Uterus (tissue), 2 donors: ENCODE results near the gene EEF1AKMT3.

Experiments
- POLR2A ChIP-seq, 2 donors: fragments of 450-650 bp; IDR thresholded peaks; one replicate each; pipeline ENCODE4 v1.6.1; 2016; ENCODE audit warnings: antibody characterized with exemption in 2 of 2, mild to moderate bottlenecking in 1 of 2, moderate library complexity in 1 of 2
- TF ChIP-seq, protein P1 (sequence below), 4 experiments: fragments of 200-600 bp in 2 of 4; fragments of 450-650 bp in 2 of 4; sonication (generic) in 2 of 4; IDR thresholded peaks; one replicate each; pipeline ENCODE4 v1.5.1; 2016 to 2019; ENCODE audit warnings: antibody characterized with exemption in 4 of 4, mild to moderate bottlenecking in 2 of 4, moderate library complexity in 1 of 4

DNA sequence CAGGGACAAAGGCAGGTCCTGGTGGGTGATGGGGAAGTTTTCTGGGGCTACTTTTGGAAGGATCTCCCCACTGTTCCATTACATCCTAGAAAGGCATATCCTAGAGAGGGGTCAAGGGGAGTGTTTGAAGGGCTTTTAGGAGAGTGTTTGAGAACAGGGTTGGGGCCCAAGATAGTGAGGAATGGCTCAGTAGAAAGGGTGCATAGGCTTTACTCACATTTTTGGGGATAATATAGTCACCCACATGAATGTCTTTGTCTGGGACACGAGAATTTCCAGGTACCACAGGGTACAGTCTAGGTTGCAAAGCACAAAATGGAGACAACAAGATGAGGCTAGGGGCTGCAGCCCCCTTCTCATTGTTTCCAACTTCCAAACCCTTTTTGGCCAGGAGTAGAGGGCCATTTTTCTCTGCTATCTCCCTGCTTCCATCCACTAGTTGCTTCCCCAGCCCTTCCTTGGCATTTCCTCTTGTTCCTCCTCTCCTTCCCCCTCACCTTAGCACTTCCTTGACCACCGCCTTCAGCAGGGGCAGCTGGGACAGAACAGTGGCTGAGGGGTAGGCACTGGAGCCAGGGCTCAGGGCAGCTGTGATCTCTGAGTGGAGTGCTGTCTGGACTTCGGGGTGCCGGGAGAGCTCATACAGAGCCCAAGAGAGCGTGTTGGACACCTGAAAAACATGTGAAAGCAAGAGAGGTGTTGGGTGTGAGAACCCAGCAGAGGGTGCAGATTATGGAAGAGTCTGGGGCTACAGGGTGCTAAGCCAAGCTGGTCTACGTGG, 8.3 kb upstream of the EEF1AKMT3 start:
- TF ChIP-seq, protein P1, sequence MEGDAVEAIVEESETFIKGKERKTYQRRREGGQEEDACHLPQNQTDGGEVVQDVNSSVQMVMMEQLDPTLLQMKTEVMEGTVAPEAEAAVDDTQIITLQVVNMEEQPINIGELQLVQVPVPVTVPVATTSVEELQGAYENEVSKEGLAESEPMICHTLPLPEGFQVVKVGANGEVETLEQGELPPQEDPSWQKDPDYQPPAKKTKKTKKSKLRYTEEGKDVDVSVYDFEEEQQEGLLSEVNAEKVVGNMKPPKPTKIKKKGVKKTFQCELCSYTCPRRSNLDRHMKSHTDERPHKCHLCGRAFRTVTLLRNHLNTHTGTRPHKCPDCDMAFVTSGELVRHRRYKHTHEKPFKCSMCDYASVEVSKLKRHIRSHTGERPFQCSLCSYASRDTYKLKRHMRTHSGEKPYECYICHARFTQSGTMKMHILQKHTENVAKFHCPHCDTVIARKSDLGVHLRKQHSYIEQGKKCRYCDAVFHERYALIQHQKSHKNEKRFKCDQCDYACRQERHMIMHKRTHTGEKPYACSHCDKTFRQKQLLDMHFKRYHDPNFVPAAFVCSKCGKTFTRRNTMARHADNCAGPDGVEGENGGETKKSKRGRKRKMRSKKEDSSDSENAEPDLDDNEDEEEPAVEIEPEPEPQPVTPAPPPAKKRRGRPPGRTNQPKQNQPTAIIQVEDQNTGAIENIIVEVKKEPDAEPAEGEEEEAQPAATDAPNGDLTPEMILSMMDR (IDR thresholded peaks at IDR 0.05), result no peak
- TF ChIP-seq POLR2A (IDR thresholded peaks at IDR 0.05), result no peak
